WTC11 (cell line): Measurements from ENCODE around the gene STEAP1. TPM values are rescaled to one million over a fixed set of nuclear protein-coding genes. Genes with fewer than 3 reads are reported as not detected.

Source experiments
- ATAC-seq: fragments of 200-7000 bp; cut with Tn5 transposase; 2 replicates; pipeline ENCODE4 v1.10.0; 2021; ENCODE audit warnings: mild to moderate bottlenecking, moderate library complexity
- CTCF ChIA-PET: fragments of 300-600 bp; sonication (Branson Sonifier 250); formaldehyde crosslinking; loops from one replicate; lab custom pipeline; 2021; ENCODE audit warnings: antibody characterized with exemption; lab: Charles Lee
- POLR2A ChIA-PET: fragments of 350-600 bp; sonication (Branson Sonifier 250); formaldehyde crosslinking; loops from one replicate; lab custom pipeline; 2021; ENCODE audit warnings: antibody characterized with exemption; lab: Charles Lee
- DNase-seq: peaks from one replicate; pipeline ENCODE4 v3.0.0; 2021; ENCODE audit warnings: low spot score
- H3K27ac Mint-ChIP-seq: 2 replicates; pipeline ENCODE4 v1.8.0; 2021; ENCODE audit warnings: mixed read lengths
- H3K27me3 Mint-ChIP-seq: 2 replicates; pipeline ENCODE4 v1.8.0; 2021; ENCODE audit warnings: low read depth, mild to moderate bottlenecking, moderate library complexity, mixed read lengths
- H3K36me3 Mint-ChIP-seq: 2 replicates; pipeline ENCODE4 v1.8.0; 2021; ENCODE audit warnings: mixed read lengths
- H3K4me1 Mint-ChIP-seq: 2 replicates; pipeline ENCODE4 v1.8.0; 2022; ENCODE audit warnings: mixed read lengths
- H3K4me3 Mint-ChIP-seq: 2 replicates; pipeline ENCODE4 v1.8.0; 2021; ENCODE audit warnings: mild to moderate bottlenecking, moderate library complexity, mixed read lengths
- H3K9me3 Mint-ChIP-seq: 2 replicates; pipeline ENCODE4 v1.8.0; 2021; ENCODE audit warnings: mixed read lengths
- CREM ChIP-seq: sonication (generic); formaldehyde crosslinking; IDR thresholded peaks from 2 replicates; pipeline ENCODE4 v1.8.1; 2022; ENCODE audit warnings: mild to moderate bottlenecking, missing genetic modification reagents, moderate library complexity
- EMX1 ChIP-seq: fragments of 250-450 bp; sonication (Bioruptor Pico); IDR thresholded peaks from 2 replicates; pipeline ENCODE4 v1.8.0; 2021; ENCODE audit warnings: mild to moderate bottlenecking
- FOXP1 ChIP-seq: sonication (generic); formaldehyde crosslinking; IDR thresholded peaks from 2 replicates; pipeline ENCODE4 v1.8.0; 2022; ENCODE audit warnings: missing genetic modification reagents, mild to moderate bottlenecking, moderate library complexity, borderline replicate concordance
- JAZF1 ChIP-seq: fragments of 250-450 bp; sonication (Bioruptor Pico); IDR thresholded peaks from 2 replicates; pipeline ENCODE4 v1.9.0; 2021; ENCODE audit warnings: moderate library complexity, mild to moderate bottlenecking, inconsistent platforms
- MLX ChIP-seq: sonication (generic); formaldehyde crosslinking; IDR thresholded peaks from 2 replicates; pipeline ENCODE4 v1.8.1; 2023; ENCODE audit warnings: mild to moderate bottlenecking, missing genetic modification reagents, moderate library complexity
- ZNF138 ChIP-seq: sonication (generic); formaldehyde crosslinking; conservative IDR thresholded peaks from 2 replicates; pipeline ENCODE4 v1.8.1; 2022; ENCODE audit warnings: mild to moderate bottlenecking, moderate library complexity, missing genetic modification reagents
- ZNF425 ChIP-seq: fragments of 250-450 bp; sonication (Bioruptor Pico); conservative IDR thresholded peaks from 2 replicates; pipeline ENCODE4 v1.9.0; 2021; ENCODE audit warnings: mild to moderate bottlenecking
- ZNF532 ChIP-seq: fragments of 250-450 bp; sonication (Bioruptor Pico); IDR thresholded peaks from 2 replicates; pipeline ENCODE4 v1.9.0; 2021; ENCODE audit warnings: mild to moderate bottlenecking, borderline replicate concordance
- total RNA-seq: library from RNA; stranded (reverse); gene quantifications from 3 replicates; pipeline ENCODE4 v1.2.3, GENCODE V29; 2021
- TF ChIP-seq, protein P1 (sequence below): fragments of 200-600 bp; IDR thresholded peaks from 2 replicates; pipeline ENCODE4 v1.8.0; 2022; ENCODE audit warnings: antibody characterized with exemption
- TF ChIP-seq, protein P2 (sequence below): sonication (generic); formaldehyde crosslinking; IDR thresholded peaks from 2 replicates; pipeline ENCODE4 v1.8.1; 2023; ENCODE audit warnings: mild to moderate bottlenecking, moderate library complexity, missing genetic modification reagents
- TF ChIP-seq, protein P3 (sequence below): fragments of 250-450 bp; sonication (Bioruptor Pico); IDR thresholded peaks from 2 replicates; pipeline ENCODE4 v1.9.0; 2021; ENCODE audit warnings: mild to moderate bottlenecking

STEAP1 gene
- total RNA-seq, 1 experiment from 2014 or later, result 2.4 TPM

DNA sequence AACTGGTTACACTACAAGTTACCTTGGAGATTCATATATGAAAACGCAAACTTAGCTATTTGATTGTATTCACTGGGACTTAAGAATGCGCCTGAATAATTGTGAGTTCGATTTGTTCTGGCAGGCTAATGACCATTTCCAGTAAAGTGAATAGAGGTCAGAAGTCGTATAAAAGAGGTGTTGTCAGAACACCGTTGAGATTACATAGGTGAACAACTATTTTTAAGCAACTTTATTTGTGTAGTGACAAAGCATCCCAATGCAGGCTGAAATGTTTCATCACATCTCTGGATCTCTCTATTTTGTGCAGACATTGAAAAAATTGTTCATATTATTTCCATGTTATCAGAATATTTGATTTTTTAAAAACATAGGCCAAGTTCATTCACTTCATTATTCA lies 9.3 kb downstream of the STEAP1 start (continued):
- TF ChIP-seq MLX (CRISPR knock-in tag) (no peak), ZNF425 (no peak), CREM (CRISPR knock-in tag) (no peak)

DNA sequence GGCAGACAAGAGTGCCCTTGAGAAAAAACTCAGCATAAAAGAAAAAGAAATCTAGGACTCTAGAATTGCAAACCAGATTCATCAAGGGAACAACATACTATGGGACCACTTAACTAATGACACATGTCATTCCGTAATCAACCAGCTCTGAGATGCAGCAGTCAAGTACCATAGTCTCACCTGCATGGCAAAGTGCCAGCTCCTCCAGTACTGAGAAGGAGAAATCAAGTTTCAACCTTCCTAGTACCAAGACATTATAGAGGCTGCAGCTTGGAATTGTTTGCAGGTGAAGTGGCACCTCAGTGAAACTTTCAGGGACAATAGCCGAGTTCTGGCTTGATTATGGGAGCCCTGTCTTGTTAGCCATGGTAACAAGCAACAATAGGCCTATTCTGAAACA lies 11.5 kb downstream of the STEAP1 start:
- ChIA-PET CTCF (interaction anchor here (1.0 kb wide), 1 partner anchor 46 kb away, joined by 3 read pairs; the partner anchor contains the start of gene STEAP2), POLR2A (interaction anchor here (0.6 kb wide), 1 partner anchor 1746 kb away, joined by 3 read pairs; no protein-coding TSS in a partner anchor)
- no peak for ATAC-seq
- H3K4me3 Mint-ChIP-seq, result no peak overlapping the region
- H3K36me3 Mint-ChIP-seq, result peaks cover 2% of the 10 kb centered on the region; the same call in 1 of the 2 replicates
- DNase-seq, result no peak
- no peaks in the 10 kb centered on the region for H3K4me1 Mint-ChIP-seq
- no peak overlapping the region for H3K27ac Mint-ChIP-seq
- no peaks in the 10 kb centered on the region for H3K27me3 Mint-ChIP-seq
- TF ChIP-seq, protein P1, sequence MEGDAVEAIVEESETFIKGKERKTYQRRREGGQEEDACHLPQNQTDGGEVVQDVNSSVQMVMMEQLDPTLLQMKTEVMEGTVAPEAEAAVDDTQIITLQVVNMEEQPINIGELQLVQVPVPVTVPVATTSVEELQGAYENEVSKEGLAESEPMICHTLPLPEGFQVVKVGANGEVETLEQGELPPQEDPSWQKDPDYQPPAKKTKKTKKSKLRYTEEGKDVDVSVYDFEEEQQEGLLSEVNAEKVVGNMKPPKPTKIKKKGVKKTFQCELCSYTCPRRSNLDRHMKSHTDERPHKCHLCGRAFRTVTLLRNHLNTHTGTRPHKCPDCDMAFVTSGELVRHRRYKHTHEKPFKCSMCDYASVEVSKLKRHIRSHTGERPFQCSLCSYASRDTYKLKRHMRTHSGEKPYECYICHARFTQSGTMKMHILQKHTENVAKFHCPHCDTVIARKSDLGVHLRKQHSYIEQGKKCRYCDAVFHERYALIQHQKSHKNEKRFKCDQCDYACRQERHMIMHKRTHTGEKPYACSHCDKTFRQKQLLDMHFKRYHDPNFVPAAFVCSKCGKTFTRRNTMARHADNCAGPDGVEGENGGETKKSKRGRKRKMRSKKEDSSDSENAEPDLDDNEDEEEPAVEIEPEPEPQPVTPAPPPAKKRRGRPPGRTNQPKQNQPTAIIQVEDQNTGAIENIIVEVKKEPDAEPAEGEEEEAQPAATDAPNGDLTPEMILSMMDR, result no peak
- TF ChIP-seq, protein P2, sequence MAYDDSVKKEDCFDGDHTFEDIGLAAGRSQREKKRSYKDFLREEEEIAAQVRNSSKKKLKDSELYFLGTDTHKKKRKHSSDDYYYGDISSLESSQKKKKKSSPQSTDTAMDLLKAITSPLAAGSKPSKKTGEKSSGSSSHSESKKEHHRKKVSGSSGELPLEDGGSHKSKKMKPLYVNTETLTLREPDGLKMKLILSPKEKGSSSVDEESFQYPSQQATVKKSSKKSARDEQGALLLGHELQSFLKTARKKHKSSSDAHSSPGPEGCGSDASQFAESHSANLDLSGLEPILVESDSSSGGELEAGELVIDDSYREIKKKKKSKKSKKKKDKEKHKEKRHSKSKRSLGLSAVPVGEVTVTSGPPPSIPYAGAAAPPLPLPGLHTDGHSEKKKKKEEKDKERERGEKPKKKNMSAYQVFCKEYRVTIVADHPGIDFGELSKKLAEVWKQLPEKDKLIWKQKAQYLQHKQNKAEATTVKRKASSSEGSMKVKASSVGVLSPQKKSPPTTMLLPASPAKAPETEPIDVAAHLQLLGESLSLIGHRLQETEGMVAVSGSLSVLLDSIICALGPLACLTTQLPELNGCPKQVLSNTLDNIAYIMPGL, result no peak
- no peak for TF ChIP-seq ZNF138
- TF ChIP-seq JAZF1, result no peak
- no peak for TF ChIP-seq EMX1 (CRISPR knock-in tag)
- TF ChIP-seq FOXP1, result no peak
- H3K9me3 Mint-ChIP-seq, result peaks cover 4% of the 10 kb centered on the region

DNA sequence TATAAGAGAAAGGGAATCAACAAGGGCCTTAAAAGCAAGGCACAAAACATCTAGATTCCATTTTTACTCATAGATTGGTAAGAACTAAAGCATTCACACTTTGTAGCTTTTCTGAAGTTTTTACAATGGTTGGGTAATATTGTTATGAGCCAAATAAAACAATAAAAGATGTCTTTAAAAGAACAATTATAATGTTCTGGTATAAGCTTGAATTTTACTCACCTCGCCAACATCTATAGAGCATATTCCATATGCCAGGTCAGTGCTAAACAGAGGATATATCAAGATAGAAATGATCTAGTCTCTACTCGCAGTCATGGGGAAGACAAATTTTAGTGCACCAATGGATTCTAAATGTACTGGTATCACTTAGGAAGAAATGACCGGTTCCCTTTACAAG lies 11.9 kb downstream of the STEAP1 start:
- ChIA-PET POLR2A (no interaction called here), CTCF (interaction anchor here (1.0 kb wide), 1 partner anchor 45 kb away, joined by 3 read pairs; the partner anchor contains the start of gene STEAP2)
- TF ChIP-seq ZNF532 (CRISPR knock-in tag), result no peak
- TF ChIP-seq, protein P3, sequence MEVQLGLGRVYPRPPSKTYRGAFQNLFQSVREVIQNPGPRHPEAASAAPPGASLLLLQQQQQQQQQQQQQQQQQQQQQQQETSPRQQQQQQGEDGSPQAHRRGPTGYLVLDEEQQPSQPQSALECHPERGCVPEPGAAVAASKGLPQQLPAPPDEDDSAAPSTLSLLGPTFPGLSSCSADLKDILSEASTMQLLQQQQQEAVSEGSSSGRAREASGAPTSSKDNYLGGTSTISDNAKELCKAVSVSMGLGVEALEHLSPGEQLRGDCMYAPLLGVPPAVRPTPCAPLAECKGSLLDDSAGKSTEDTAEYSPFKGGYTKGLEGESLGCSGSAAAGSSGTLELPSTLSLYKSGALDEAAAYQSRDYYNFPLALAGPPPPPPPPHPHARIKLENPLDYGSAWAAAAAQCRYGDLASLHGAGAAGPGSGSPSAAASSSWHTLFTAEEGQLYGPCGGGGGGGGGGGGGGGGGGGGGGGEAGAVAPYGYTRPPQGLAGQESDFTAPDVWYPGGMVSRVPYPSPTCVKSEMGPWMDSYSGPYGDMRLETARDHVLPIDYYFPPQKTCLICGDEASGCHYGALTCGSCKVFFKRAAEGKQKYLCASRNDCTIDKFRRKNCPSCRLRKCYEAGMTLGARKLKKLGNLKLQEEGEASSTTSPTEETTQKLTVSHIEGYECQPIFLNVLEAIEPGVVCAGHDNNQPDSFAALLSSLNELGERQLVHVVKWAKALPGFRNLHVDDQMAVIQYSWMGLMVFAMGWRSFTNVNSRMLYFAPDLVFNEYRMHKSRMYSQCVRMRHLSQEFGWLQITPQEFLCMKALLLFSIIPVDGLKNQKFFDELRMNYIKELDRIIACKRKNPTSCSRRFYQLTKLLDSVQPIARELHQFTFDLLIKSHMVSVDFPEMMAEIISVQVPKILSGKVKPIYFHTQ (CRISPR knock-in tag), result no peak
- peaks cover 2% of the 10 kb centered on the region; the same call in 1 of the 2 replicates for H3K36me3 Mint-ChIP-seq
- no peak overlapping the region for H3K27ac Mint-ChIP-seq
- no peak overlapping the region for H3K4me3 Mint-ChIP-seq
- DNase-seq, result no peak
- no peaks in the 10 kb centered on the region for H3K4me1 Mint-ChIP-seq
- no peak for ATAC-seq
- no peaks in the 10 kb centered on the region for H3K27me3 Mint-ChIP-seq
- H3K9me3 Mint-ChIP-seq, result peaks cover 4% of the 10 kb centered on the region
